MM.1S (cell line): ENCODE results near the gene NDUFAF4.

Experiments used
- DNase-seq: peaks from one replicate; pipeline ENCODE4 v3.0.0-alpha.2; 2015
- H2AFZ ChIP-seq: fragments of 300-600 bp; sonication (generic); 2 replicates; pipeline ENCODE4 v1.6.0; 2016; ENCODE audit warnings: antibody characterized with exemption, low read length
- H3F3A ChIP-seq: fragments of 300-600 bp; sonication (generic); 2 replicates; pipeline ENCODE4 v1.6.1; 2016; ENCODE audit warnings: mild to moderate bottlenecking, antibody characterized with exemption, low read length, moderate library complexity, mixed read lengths; ENCODE audit not compliant: insufficient read depth
- H3K27ac ChIP-seq: fragments of 300-600 bp; sonication (generic); 2 replicates; pipeline ENCODE4 v1.5.1; 2016; ENCODE audit warnings: mild to moderate bottlenecking, low read length
- H3K27me3 ChIP-seq: fragments of 300-600 bp; sonication (generic); replicated peaks from 2 replicates; pipeline ENCODE4 v1.6.0; 2016; ENCODE audit warnings: low read length; ENCODE audit not compliant: insufficient read depth
- H3K36me3 ChIP-seq: fragments of 300-600 bp; sonication (generic); replicated peaks from 2 replicates; pipeline ENCODE4 v1.6.1; 2016; ENCODE audit warnings: mild to moderate bottlenecking, low read length, mixed read lengths; ENCODE audit not compliant: insufficient read depth
- H3K4me1 ChIP-seq: fragments of 300-600 bp; sonication (generic); 2 replicates; pipeline ENCODE4 v1.6.1; 2016; ENCODE audit warnings: low read length, mixed read lengths
- H3K4me2 ChIP-seq: fragments of 300-600 bp; sonication (generic); 2 replicates; pipeline ENCODE4 v1.6.0; 2016; ENCODE audit warnings: low read depth, low read length
- H3K4me3 ChIP-seq: fragments of 300-600 bp; sonication (generic); 2 replicates; pipeline ENCODE4 v1.5.1; 2016; ENCODE audit warnings: low read length, mixed read lengths
- H3K79me2 ChIP-seq: fragments of 300-600 bp; sonication (generic); 2 replicates; pipeline ENCODE4 v1.6.1; 2016; ENCODE audit warnings: mixed run types, low read length, mixed read lengths
- H3K9ac ChIP-seq: fragments of 300-600 bp; sonication (generic); 2 replicates; pipeline ENCODE4 v1.6.1; 2016; ENCODE audit warnings: low read length, mixed read lengths
- H3K9me2 ChIP-seq: fragments of 300-600 bp; sonication (generic); replicated peaks from 2 replicates; pipeline ENCODE4 v1.6.1; 2016; ENCODE audit warnings: mild to moderate bottlenecking, low read length, mixed read lengths; ENCODE audit not compliant: insufficient read depth
- H3K9me3 ChIP-seq: fragments of 300-600 bp; sonication (generic); replicated peaks from 2 replicates; pipeline ENCODE4 v1.6.1; 2016; ENCODE audit warnings: mild to moderate bottlenecking, low read length, mixed read lengths; ENCODE audit not compliant: insufficient read depth
- H4K20me1 ChIP-seq: fragments of 300-600 bp; sonication (generic); 2 replicates; pipeline ENCODE4 v1.6.1; 2016; ENCODE audit warnings: mild to moderate bottlenecking, low read length, moderate library complexity, mixed read lengths; ENCODE audit not compliant: insufficient read depth
- EZH2 ChIP-seq: fragments of 300-600 bp; sonication (generic); optimal IDR thresholded peaks from 2 replicates; pipeline ENCODE3; 2017; ENCODE audit warnings: low read depth, mild to moderate bottlenecking, antibody characterized with exemption, low read length, mixed read lengths
- EZH2phosphoT487 ChIP-seq: fragments of 300-600 bp; sonication (generic); IDR thresholded peaks from 2 replicates; pipeline ENCODE4 v1.6.1; 2018; ENCODE audit warnings: antibody characterized with exemption, low read length
- TF ChIP-seq, protein P1 (sequence below): fragments of 300-600 bp; sonication (generic); IDR thresholded peaks from 2 replicates; pipeline ENCODE4 v1.5.1; 2016; ENCODE audit warnings: antibody characterized with exemption, low read length, mixed read lengths

The NDUFAF4 gene

GRCh38 chr6:96927660-96928059 lies 30.0 kb upstream of the NDUFAF4 start:
- Histone ChIP-seq H4K20me1 (no peaks in the 10 kb centered on the region), H3F3A (peaks cover 23% of the 10 kb centered on the region), H3K79me2 (no peaks in the 10 kb centered on the region), H3K9ac (no peak overlapping the region), H3K4me3 (no peak overlapping the region), H3K27me3 (no peaks in the 10 kb centered on the region), H3K36me3 (no peaks in the 10 kb centered on the region), H3K4me1 (peaks cover 21% of the 10 kb centered on the region), H3K27ac (no peak overlapping the region), H3K4me2 (no peak overlapping the region), H3K9me2 (no peaks in the 10 kb centered on the region), H2AFZ (no peak overlapping the region), H3K9me3 (no peaks in the 10 kb centered on the region)
- no peak for DNase-seq
- TF ChIP-seq EZH2phosphoT487 = no peak
- TF ChIP-seq EZH2 = no peak
- TF ChIP-seq, protein P1, sequence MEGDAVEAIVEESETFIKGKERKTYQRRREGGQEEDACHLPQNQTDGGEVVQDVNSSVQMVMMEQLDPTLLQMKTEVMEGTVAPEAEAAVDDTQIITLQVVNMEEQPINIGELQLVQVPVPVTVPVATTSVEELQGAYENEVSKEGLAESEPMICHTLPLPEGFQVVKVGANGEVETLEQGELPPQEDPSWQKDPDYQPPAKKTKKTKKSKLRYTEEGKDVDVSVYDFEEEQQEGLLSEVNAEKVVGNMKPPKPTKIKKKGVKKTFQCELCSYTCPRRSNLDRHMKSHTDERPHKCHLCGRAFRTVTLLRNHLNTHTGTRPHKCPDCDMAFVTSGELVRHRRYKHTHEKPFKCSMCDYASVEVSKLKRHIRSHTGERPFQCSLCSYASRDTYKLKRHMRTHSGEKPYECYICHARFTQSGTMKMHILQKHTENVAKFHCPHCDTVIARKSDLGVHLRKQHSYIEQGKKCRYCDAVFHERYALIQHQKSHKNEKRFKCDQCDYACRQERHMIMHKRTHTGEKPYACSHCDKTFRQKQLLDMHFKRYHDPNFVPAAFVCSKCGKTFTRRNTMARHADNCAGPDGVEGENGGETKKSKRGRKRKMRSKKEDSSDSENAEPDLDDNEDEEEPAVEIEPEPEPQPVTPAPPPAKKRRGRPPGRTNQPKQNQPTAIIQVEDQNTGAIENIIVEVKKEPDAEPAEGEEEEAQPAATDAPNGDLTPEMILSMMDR = no peak

DNA sequence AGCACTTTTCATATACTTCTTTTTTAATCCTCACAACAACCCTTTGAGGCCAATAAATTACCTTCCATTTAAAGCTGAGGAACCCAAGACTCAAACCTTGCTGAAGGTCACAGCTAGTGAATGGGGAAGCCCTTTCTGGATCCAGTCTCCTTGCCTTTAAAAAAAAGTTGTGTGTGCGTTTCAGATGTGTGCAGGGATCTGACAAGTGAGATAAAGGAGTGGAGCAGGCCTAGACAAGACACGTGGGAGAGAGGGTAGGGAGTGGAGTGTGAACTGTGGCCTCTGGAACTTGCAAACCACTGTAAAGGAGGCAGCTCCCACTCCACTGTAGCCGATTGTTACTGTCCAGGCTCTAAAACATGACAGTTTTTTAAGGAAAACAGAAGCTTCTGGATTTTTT lies 28.7 kb upstream of the NDUFAF4 start:
- H3K4me2 ChIP-seq = no peak overlapping the region
- no peaks in the 10 kb centered on the region for H4K20me1 ChIP-seq
- no peak for DNase-seq
- no peak overlapping the region for H3K4me3 ChIP-seq
- H3K27me3 ChIP-seq = no peaks in the 10 kb centered on the region
- H2AFZ ChIP-seq = no peak overlapping the region
- no peak overlapping the region for H3K9ac ChIP-seq
- H3K27ac ChIP-seq = no peak overlapping the region
- TF ChIP-seq EZH2phosphoT487 (no peak), EZH2 (no peak)
- TF ChIP-seq, protein P1 = no peak
- H3K9me3 ChIP-seq = no peaks in the 10 kb centered on the region
- H3K36me3 ChIP-seq = no peaks in the 10 kb centered on the region
- no peaks in the 10 kb centered on the region for H3K9me2 ChIP-seq
- H3F3A ChIP-seq = peaks cover 36% of the 10 kb centered on the region
- peaks cover 29% of the 10 kb centered on the region for H3K4me1 ChIP-seq
- no peaks in the 10 kb centered on the region for H3K79me2 ChIP-seq

GRCh38 chr6:96925290-96925687 lies 27.6 kb upstream of the NDUFAF4 start:
- Histone ChIP-seq H3K9me3 (no peaks in the 10 kb centered on the region), H3K27ac (peak overlapping the region; percentile 97; the same call in 1 of the 2 replicates), H4K20me1 (no peaks in the 10 kb centered on the region), H3K9me2 (no peaks in the 10 kb centered on the region), H3K4me3 (peak overlapping the region; percentile 96), H3K27me3 (no peaks in the 10 kb centered on the region), H3K4me1 (peaks cover 36% of the 10 kb centered on the region), H2AFZ (peak overlapping the region; percentile 83), H3K79me2 (no peaks in the 10 kb centered on the region), H3K36me3 (no peaks in the 10 kb centered on the region), H3K9ac (peak overlapping the region; percentile 95), H3F3A (peaks cover 38% of the 10 kb centered on the region), H3K4me2 (peak overlapping the region; percentile 87)
- no peak for DNase-seq
- TF ChIP-seq, protein P1 = no peak
- no peak for TF ChIP-seq EZH2phosphoT487
- no peak for TF ChIP-seq EZH2
